Vagina (tissue), 2 donors: ENCODE data around the gene IKZF3. TPM values are rescaled to one million over a fixed set of nuclear protein-coding genes. Genes with fewer than 3 reads are reported as not detected.

Experiments used
- DNase-seq, 2 donors: peaks; one replicate each; pipeline ENCODE4 v3.0.0-alpha.2; 2017; ENCODE audit errors: extremely low spot score in 2 of 2
- H3K27ac ChIP-seq: fragments of 200-600 bp; sonication (generic); one replicate; pipeline ENCODE4 v1.5.1; 2019
- H3K27me3 ChIP-seq: fragments of 200-600 bp; sonication (generic); one replicate; pipeline ENCODE4 v1.5.1; 2019
- H3K36me3 ChIP-seq, 2 donors: fragments of 200-600 bp; sonication (generic); one replicate each; pipeline ENCODE4 v1.5.1; 2017 to 2019
- H3K4me1 ChIP-seq: fragments of 200-600 bp; sonication (generic); one replicate; pipeline ENCODE4 v1.5.1; 2019
- H3K4me3 ChIP-seq, 2 donors: fragments of 200-600 bp; sonication (generic); 1 replicate in 1 of 2; 2 replicates in 1 of 2; pipeline ENCODE4 v1.5.1; 2016 to 2019
- H3K9me3 ChIP-seq: fragments of 200-600 bp; sonication (generic); one replicate; pipeline ENCODE4 v1.5.1; 2019
- CTCF ChIP-seq, 3 experiments: fragments of 450-650 bp in 2 of 3; fragments of 200-600 bp in 1 of 3; sonication (generic) in 1 of 3; IDR thresholded peaks; one replicate each; pipeline ENCODE4 v1.5.1; 2017 to 2019; ENCODE audit warnings: antibody characterized with exemption in 3 of 3, mild to moderate bottlenecking in 2 of 3, moderate library complexity in 2 of 3
- POLR2A ChIP-seq, 2 donors: fragments of 450-650 bp; IDR thresholded peaks; one replicate each; pipeline ENCODE4 v1.6.1; 2017; ENCODE audit warnings: antibody characterized with exemption in 2 of 2, mild to moderate bottlenecking in 2 of 2, moderate library complexity in 2 of 2
- POLR2AphosphoS5 ChIP-seq, 2 donors: sonication (generic); formaldehyde crosslinking; IDR thresholded peaks; one replicate each; pipeline ENCODE4 v1.9.0; 2017; ENCODE audit warnings: antibody characterized with exemption in 2 of 2, mild to moderate bottlenecking in 2 of 2, low read depth in 1 of 2; ENCODE audit not compliant: insufficient read depth in 1 of 2
- intact Hi-C: fragments of 100-400 bp; cut with DNase I; formaldehyde crosslinking; loops from one replicate; pipeline ENCODE4 v1.15.1; 2023
- total RNA-seq: library from RNA; depleted of rRNA; stranded (reverse); fragments of >200 nt; gene quantifications from one replicate; pipeline ENCODE4 v1.2.3, GENCODE V29; 2016

IKZF3 gene
- total RNA-seq, 1 donor from 2014 or later, result 5.9 TPM

GRCh38 chr17:39814497-39814896, 49.6 kb downstream of the IKZF3 start:
- Histone ChIP-seq H3K4me1 (no peaks in the 10 kb centered on the region), H3K27ac (no peak overlapping the region), H3K4me3 (no peak overlapping the region), H3K9me3 (no peaks in the 10 kb centered on the region), H3K36me3 (no peaks in the 10 kb centered on the region), H3K27me3 (no peaks in the 10 kb centered on the region)
- TF ChIP-seq CTCF (IDR thresholded peaks at IDR 0.05), result no peak
- TF ChIP-seq POLR2AphosphoS5 (IDR thresholded peaks at IDR 0.05; ENCODE audit: insufficient read depth in 1 of 2, low read depth in 1 of 2), result no peak
- no peak for TF ChIP-seq POLR2A (IDR thresholded peaks at IDR 0.05)
- intact Hi-C loops, result no loop called here
- DNase-seq, result no peak

- intact Hi-C loops, result no loop called here
- H3K27me3 ChIP-seq, result no peaks in the 10 kb centered on the region
- H3K4me1 ChIP-seq, result no peaks in the 10 kb centered on the region
Observed at GRCh38 chr17:39813631-39814030, 50.5 kb downstream of the IKZF3 start.

GRCh38 chr17:39812466-39812865, 51.6 kb downstream of the IKZF3 start:
- intact Hi-C loops, result no loop called here
- H3K9me3 ChIP-seq, result no peaks in the 10 kb centered on the region
- TF ChIP-seq CTCF (IDR thresholded peaks at IDR 0.05) (no peak), POLR2A (IDR thresholded peaks at IDR 0.05) (no peak), POLR2AphosphoS5 (IDR thresholded peaks at IDR 0.05; ENCODE audit: insufficient read depth in 1 of 2, low read depth in 1 of 2) (no peak)
- H3K27ac ChIP-seq, result no peak overlapping the region
- no peaks in the 10 kb centered on the region for H3K4me1 ChIP-seq
- no peak overlapping the region for H3K4me3 ChIP-seq
- no peaks in the 10 kb centered on the region for H3K27me3 ChIP-seq
- H3K36me3 ChIP-seq, result no peaks in the 10 kb centered on the region
- DNase-seq, result no peak

More at GRCh38 chr17:39813631-39814030, 50.5 kb downstream of the IKZF3 start:
- no peak overlapping the region for H3K4me3 ChIP-seq
- DNase-seq, result no peak
- H3K36me3 ChIP-seq, result no peaks in the 10 kb centered on the region
- H3K9me3 ChIP-seq, result no peaks in the 10 kb centered on the region
- no peak overlapping the region for H3K27ac ChIP-seq
- TF ChIP-seq POLR2AphosphoS5 (IDR thresholded peaks at IDR 0.05; ENCODE audit: insufficient read depth in 1 of 2, low read depth in 1 of 2) (no peak), CTCF (IDR thresholded peaks at IDR 0.05) (no peak), POLR2A (IDR thresholded peaks at IDR 0.05) (no peak)

GRCh38 chr17:39810939-39811728, 53.0 kb downstream of the IKZF3 start:
- intact Hi-C loops, result no loop called here
- Histone ChIP-seq H3K4me1 (no peaks in the 10 kb centered on the region), H3K27ac (no peak overlapping the region), H3K27me3 (no peaks in the 10 kb centered on the region), H3K36me3 (no peaks in the 10 kb centered on the region), H3K9me3 (no peaks in the 10 kb centered on the region), H3K4me3 (no peak overlapping the region)
- TF ChIP-seq POLR2A (IDR thresholded peaks at IDR 0.05), result no peak
- no peak for TF ChIP-seq POLR2AphosphoS5 (IDR thresholded peaks at IDR 0.05; ENCODE audit: insufficient read depth in 1 of 2, low read depth in 1 of 2)
- no peak for TF ChIP-seq CTCF (IDR thresholded peaks at IDR 0.05)
- no peak for DNase-seq

GRCh38 chr17:39809221-39809620, 54.9 kb downstream of the IKZF3 start:
- no peaks in the 10 kb centered on the region for H3K9me3 ChIP-seq
- no peak for DNase-seq
- H3K4me1 ChIP-seq, result no peaks in the 10 kb centered on the region
- H3K4me3 ChIP-seq, result no peak overlapping the region
- H3K27ac ChIP-seq, result no peak overlapping the region
- TF ChIP-seq POLR2AphosphoS5 (IDR thresholded peaks at IDR 0.05; ENCODE audit: insufficient read depth in 1 of 2, low read depth in 1 of 2) (no peak), CTCF (IDR thresholded peaks at IDR 0.05) (no peak), POLR2A (IDR thresholded peaks at IDR 0.05) (no peak)
- H3K36me3 ChIP-seq, result no peaks in the 10 kb centered on the region
- intact Hi-C loops, result no loop called here
- no peaks in the 10 kb centered on the region for H3K27me3 ChIP-seq
